ENCODE data around the gene IGFBP5. TPM values are rescaled to one million over a fixed set of nuclear protein-coding genes. Genes with fewer than 3 reads are reported as not detected.

IGFBP5 gene, protein sequence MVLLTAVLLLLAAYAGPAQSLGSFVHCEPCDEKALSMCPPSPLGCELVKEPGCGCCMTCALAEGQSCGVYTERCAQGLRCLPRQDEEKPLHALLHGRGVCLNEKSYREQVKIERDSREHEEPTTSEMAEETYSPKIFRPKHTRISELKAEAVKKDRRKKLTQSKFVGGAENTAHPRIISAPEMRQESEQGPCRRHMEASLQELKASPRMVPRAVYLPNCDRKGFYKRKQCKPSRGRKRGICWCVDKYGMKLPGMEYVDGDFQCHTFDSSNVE
- total RNA-seq: 138 TPM
- long read RNA-seq, full-length matches to known transcripts: 18 of 180 reads
- long read RNA-seq, partial matches to known transcripts: 6 of 180 reads
- long read RNA-seq, other reads (novel, unspliced or antisense): 156 of 180 reads

GRCh38 chr2:216695401-216695821, at the start of gene IGFBP5:
IGFBP5 (minus strand) TSS chr2:216695549; CDS start chr2:216694775, 774 bp downstream.
- Histone ChIP-seq H3K4me1 (peaks cover 88% of the 10 kb centered on the region), H3K4me3 (peak within 1 kb of the TSS; percentile 73), H3K27me3 (ENCODE audit: low read depth) (peaks cover 8% of the 10 kb centered on the region), H3K36me3 (no peaks in the 10 kb centered on the region), H3K9me3 (replicated peaks) (no peaks in the 10 kb centered on the region), H3K27ac (replicated peaks) (peak within 1 kb of the TSS; percentile 94)
- peak; percentile 23 for TF ChIP-seq CTCF (IDR thresholded peaks at IDR 0.05; ENCODE audit: borderline replicate concordance)
- DNase-seq: peak; percentile 92
- intact Hi-C loops (cut with micrococcal nuclease): loop anchor here (5.0 to 10.0 kb wide), 4 partner anchors 289 to 817 kb away; no protein-coding TSS in a partner anchor

DNA sequence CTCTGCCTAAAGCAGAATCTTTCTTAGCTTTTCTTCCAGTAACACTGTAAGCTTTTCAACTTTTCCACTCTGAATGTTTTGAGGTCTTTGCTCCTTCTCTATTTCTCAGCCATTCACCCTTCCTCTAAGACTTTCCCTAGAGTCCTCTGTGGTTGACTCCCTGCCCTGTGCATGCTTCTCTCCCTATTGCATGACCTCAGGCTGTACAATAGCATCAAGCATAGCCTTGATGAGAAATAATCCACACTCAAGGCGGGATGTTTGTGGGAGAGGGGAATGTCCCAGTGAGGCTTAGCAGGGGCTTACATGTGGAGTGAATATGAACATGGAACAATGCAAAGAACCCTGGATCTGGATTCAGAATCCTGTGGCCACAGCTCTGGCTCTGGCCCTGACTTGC, 48.4 kb upstream of the IGFBP5 start:
- no peak for DNase-seq
- H3K36me3 ChIP-seq: no peaks in the 10 kb centered on the region
- TF ChIP-seq CTCF (IDR thresholded peaks at IDR 0.05; ENCODE audit: borderline replicate concordance): no peak
- H3K4me1 ChIP-seq: peaks cover 12% of the 10 kb centered on the region
- intact Hi-C loops (cut with micrococcal nuclease): no loop called here
- no peak overlapping the region for H3K4me3 ChIP-seq
- no peaks in the 10 kb centered on the region for H3K27me3 ChIP-seq (ENCODE audit: low read depth)
- H3K9me3 ChIP-seq (replicated peaks): no peaks in the 10 kb centered on the region
- peak overlapping the region; percentile 55 for H3K27ac ChIP-seq (replicated peaks)

DNA sequence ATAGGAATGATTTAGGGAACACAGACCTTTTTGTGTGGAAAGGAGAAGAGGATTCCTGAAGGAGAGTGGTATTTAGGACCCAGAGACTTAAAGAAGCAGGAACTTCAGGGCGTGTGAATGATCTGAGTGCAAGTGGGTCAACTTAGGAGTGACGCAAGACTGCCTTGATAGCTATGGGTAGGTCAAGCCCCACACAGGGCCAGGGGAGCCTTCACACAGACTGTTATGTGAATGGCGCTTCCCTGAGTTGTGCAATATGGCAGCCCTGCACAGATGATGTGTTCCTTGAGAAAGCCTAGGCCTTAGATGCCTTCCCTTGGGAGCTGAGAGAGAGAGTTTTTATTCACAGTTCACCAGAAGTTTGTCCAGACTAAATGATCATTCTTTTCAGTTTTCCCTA, 47.1 kb upstream of the IGFBP5 start:
- peaks cover 12% of the 10 kb centered on the region for H3K4me1 ChIP-seq
- no peaks in the 10 kb centered on the region for H3K27me3 ChIP-seq (ENCODE audit: low read depth)
- no peak overlapping the region for H3K4me3 ChIP-seq
- no peaks in the 10 kb centered on the region for H3K36me3 ChIP-seq
- peak overlapping the region; percentile 66 for H3K27ac ChIP-seq (replicated peaks)
- intact Hi-C loops (cut with micrococcal nuclease): no loop called here
- no peaks in the 10 kb centered on the region for H3K9me3 ChIP-seq (replicated peaks)
- peak; percentile 47 for DNase-seq
- no peak for TF ChIP-seq CTCF (IDR thresholded peaks at IDR 0.05; ENCODE audit: borderline replicate concordance)

DNA sequence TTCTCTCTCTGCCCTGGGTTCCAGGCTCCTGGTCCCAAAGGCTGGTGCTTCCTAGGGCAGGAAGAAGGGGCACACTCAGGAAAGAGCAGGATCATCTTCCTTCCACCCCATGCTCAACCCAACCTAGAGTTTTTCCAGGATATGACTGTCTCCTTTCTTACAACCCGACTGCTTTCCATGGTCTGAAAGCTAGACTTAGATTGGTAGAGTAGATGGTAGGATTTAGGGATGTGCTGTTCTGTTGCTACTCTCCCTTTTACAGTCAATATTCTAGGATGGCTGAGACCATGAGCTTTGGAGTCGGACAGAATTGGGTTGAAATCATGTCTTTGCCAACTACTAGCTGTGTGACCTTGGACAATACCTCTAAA, 45.9 kb upstream of the IGFBP5 start:
- H3K27me3 ChIP-seq (ENCODE audit: low read depth): no peaks in the 10 kb centered on the region
- TF ChIP-seq CTCF (IDR thresholded peaks at IDR 0.05; ENCODE audit: borderline replicate concordance): no peak
- H3K36me3 ChIP-seq: no peaks in the 10 kb centered on the region
- peaks cover 12% of the 10 kb centered on the region for H3K4me1 ChIP-seq
- intact Hi-C loops (cut with micrococcal nuclease): no loop called here
- H3K9me3 ChIP-seq (replicated peaks): no peaks in the 10 kb centered on the region
- DNase-seq: no peak
- no peak overlapping the region for H3K4me3 ChIP-seq
- peak overlapping the region; percentile 66 for H3K27ac ChIP-seq (replicated peaks)

- no peaks in the 10 kb centered on the region for H3K27me3 ChIP-seq (ENCODE audit: low read depth)
- intact Hi-C loops (cut with micrococcal nuclease): no loop called here
- DNase-seq: no peak
Observed at GRCh38 chr2:216740557-216741222, 45.3 kb upstream of the IGFBP5 start.

More at GRCh38 chr2:216740557-216741222, 45.3 kb upstream of the IGFBP5 start:
- TF ChIP-seq CTCF (IDR thresholded peaks at IDR 0.05; ENCODE audit: borderline replicate concordance): no peak
- Histone ChIP-seq H3K27ac (replicated peaks) (peak overlapping the region; percentile 76), H3K36me3 (no peaks in the 10 kb centered on the region), H3K9me3 (replicated peaks) (no peaks in the 10 kb centered on the region), H3K4me1 (peaks cover 16% of the 10 kb centered on the region), H3K4me3 (no peak overlapping the region)
